Right ventricle myocardium inferior (tissue), 1 donor: ENCODE data around the gene ASXL1. TPM values are rescaled to one million over a fixed set of nuclear protein-coding genes. Genes with fewer than 3 reads are reported as not detected.

Experiments
- ATAC-seq: fragments of 200-7000 bp; cut with Tn5 transposase; one replicate; pipeline ENCODE4 v1.9.1; 2020; ENCODE audit warnings: mild to moderate bottlenecking, moderate library complexity
- DNase-seq: peaks from one replicate; pipeline ENCODE4 v3.0.0; 2021; ENCODE audit errors: missing footprints
- intact Hi-C: fragments of 100-400 bp; cut with DNase I; formaldehyde crosslinking; loops from one replicate; pipeline ENCODE4 v1.11.0; 2022
- total RNA-seq: library from RNA; stranded (reverse); fragmentation: NEBNext Ultra II Directional; extraction: Animal tissue kit (Norgen Biotek cat#: 25700); gene quantifications from one replicate; pipeline ENCODE4 v1.2.1, GENCODE V29; 2021
- donor health status: DM: no; HTN: yes; CAD: no; lungs with severe emphysema.

The ASXL1 gene
- total RNA-seq, 1 donor from 2014 or later: 23.1 TPM

DNA sequence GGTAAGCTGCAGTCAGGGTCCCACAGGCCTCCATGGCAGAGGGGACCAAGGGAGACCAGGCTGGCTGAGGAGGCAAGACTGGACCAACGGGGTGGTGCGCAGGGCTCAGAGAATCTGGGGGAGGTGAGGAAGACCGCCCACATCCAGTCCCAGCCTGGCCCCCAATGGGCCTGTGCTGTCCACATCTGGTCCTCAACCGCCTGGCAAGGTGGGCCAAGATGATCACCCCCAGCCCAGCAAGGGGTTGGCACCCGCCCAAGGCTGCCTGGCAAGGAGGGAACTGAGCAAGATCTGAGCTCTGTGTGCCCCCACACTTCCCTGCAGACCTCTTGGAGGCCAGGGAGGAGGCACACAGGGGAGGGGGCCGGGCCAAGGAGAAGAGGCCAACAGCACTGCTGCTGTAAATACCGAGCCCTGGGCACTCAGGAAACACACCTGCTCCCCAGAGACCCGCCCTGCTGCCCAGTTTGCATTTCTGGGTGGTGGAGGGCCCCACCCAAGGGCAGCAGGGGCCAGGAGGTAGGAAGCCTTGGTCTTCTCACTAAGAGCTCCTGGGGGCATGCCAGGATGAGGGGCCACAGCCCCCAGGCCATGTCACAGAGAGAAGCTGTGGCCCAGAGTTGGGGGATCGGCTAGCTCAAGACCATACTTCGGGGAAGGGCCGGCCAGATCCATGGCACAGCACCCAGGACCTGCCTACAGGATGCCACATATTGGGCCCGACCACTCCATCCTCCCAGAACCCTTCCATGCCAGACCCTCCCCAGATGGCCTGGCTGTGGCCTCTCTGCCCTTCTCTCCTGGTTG lies 109.6 kb downstream of the ASXL1 start:
- intact Hi-C loops: no loop called here
- ATAC-seq (no peak), DNase-seq (peak; percentile 60)

DNA sequence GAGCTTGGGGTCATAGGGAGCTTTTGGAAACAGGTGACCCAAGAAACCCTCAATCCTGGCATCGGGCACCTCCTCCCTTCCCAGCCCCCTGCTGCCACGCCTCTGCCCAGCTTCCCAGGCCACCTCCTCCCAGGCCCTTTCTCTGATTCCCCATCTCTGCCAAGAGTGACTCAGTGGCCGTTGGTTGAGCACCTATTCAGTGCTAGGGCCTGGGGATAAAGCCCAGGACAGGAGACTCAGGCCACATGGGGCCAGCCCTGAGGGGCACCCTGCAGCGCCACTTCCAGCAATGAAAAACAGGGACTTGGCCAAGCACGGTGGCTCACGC lies 110.1 kb downstream of the ASXL1 start:
- no peak for ATAC-seq
- no peak for DNase-seq
- intact Hi-C loops: no loop called here

DNA sequence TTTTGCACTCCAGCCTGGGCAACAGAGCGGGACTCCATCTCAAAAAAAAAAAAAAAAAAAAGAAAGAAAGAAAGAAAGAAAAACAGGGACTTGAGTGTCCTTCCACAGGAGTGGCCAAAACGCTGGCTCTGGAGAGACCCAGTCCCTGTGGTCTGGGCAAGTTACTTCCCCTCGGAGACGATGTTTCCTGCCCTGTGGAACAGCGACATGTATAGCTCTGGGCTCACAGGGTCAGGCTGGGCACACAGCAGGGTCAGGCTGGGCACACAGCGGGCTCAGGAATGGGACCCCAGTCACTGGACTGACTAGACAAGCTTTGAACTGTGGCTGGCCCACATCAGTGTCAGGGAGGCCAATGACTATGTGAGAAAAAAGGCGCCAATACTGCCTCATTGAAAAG lies 110.7 kb downstream of the ASXL1 start:
- intact Hi-C loops: no loop called here
- DNase-seq (peak; percentile 14), ATAC-seq (no peak)

DNA sequence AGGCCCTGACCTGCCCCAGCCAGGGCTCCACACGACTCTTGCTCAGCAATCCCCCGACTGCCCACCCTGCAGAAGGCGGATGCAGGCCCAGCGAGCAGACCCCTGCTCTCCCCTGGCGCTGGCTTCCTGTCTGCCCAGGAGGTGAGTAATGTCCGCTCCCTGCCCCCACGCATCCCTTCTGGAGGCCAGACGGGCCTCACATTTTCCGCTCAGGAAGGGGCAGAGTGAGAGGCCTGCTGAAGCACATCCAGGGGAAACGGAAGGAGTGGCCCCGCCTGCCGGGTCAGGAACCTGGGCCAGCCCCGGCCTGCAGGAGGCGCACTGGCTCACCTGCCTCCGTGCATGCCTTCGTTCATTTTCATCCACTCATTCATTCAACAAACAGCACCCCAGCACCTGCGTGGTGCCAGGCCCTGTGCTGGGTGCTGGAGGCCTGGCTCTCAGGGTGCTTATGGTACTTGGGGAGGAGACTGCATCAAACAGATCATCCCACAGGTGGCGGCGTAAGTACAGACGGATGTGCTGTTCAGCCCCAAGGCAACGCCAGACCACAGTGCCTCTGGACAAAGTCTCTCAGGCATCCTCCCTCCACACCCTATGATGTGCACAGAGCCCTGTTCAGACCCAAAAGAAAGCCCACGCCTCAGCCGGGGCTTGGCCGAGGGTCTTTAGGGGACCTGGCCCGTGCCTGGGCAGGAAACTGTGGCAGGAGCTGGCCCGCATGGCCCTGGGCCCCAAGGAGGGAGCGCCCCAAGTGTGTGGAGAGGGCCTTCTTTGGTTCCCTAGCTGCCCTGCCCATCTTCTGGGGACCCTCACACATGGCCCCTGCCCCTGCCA lies 112.1 kb downstream of the ASXL1 start:
- DNase-seq (peak; percentile 78), ATAC-seq (no peak)
- intact Hi-C loops: no loop called here

DNA sequence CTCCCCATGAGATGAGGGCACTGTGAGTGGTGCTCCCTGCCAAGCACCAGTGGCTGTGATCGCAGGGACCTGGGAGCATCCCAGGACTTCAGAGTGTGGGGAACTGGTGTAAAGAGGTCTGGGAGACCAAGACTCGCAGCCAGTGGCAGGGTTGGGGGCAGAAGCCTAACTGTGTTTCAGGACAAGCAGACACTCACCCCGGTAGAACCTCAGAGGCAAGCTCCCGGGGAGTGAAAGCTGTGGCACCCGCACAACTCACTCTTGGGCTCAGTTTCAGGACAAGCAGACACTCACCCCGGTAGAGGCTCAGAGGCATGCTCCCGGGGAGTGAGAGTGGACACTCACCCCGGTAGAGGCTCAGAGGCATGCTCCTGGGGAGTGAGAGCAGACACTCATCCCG lies 112.8 kb downstream of the ASXL1 start:
- DNase-seq (peak; percentile 17), ATAC-seq (no peak)
- intact Hi-C loops: no loop called here

DNA sequence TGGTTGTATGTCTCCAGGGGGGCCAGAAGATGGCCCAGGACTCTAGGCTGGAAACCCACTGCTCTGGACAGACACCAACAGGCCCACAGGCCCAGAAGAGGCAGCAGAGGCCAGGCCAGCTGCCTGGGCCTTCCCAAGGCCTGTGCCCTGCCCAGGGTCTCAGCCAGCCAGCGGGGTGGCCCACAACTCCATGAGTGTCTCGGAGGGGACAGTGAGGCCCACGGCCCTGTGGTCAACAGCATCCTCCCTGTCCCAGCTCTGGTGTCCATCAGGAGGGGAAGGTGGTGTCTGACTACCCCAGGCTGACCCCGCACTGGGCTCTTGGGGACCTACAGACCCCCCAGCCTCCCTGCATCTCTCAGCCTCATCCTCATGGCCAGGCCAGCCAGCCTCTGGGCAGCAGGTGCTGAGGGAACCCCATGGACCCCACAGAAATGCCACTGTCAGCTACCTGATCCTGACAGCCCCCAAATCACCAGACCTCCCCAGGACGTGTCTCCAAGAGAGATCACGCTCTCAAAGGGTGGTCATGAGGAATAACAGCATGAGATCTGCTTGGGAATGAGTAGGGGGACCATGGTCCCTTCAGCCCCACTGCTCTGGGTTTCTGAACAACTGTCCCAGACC lies 114.6 kb downstream of the ASXL1 start:
- ATAC-seq (no peak), DNase-seq (peak; percentile 44)
- intact Hi-C loops: no loop called here

DNA sequence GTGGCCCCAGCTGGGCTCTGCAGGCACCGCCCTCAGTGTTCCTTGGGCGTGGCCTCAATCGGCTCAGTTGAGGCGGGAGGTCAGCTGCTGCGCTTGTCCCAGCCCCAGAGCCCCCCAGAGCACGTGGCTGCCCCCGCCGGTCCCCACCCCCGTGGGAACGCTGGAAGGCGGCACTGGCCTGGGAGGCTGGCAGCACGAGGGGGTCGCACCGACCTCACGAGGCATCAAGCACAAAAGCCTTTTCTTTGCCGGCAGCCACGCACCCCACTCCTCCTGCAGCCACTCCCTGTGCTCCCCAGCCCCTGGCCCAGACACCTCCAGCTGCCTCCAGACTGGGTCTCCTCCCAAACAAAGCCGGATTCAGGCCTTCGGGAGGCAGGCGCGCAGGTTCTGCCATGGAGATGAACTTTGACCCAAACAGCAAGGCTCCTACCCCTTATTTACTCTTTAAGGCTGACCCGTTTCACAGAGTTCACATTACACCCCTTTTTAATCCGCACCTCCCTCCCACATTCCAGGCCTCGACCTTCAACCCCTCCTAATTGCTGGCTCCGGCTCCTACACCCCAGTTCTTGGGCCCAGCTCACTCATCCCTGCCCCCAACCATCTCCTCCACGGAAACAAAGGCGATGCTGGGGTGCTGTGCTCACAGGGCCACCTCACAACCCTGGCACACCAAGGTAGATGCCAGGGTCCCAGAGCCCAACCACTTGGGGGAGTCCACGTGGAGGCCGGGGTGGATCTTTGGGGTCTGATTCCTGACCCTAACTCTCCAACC lies 115.3 kb downstream of the ASXL1 start:
- intact Hi-C loops: no loop called here
- ATAC-seq: no peak

DNA sequence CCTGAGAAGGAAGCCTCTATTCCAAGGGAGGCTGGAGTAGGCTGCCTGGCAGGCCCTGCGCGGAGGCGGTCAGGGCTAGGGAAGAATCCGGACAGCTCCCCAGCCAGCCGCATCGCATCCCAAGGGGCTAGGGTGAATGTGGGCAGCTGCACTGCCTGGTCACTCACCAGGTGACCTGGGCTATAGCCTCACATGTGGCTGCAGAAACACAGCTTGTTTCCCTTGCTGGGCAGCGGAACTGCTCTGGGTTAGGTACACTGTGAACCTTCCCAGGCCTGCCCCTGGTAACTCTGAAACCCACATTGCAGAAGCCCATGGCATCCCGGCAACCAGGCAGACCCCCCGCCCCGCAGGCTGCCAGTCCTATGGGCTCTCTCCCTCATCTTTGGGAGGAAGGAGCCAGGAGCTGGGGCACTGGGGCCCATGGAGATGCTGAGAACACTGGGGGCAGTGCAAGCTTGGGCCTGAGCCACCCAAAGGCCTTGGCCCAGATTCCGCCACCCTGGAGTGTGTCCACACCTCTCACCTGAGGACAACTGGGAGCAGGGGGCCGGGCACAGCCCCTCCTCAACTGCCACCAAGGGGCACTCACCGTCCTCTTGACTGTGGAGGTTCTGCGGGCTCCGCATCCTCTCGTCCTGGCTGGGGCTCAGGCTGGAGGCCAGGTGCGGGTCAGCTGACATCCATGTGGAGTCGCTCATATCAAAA lies 116.0 kb downstream of the ASXL1 start:
- ATAC-seq: no peak
- peak; percentile 68 for DNase-seq
- intact Hi-C loops: no loop called here

More for the DNA sequence above, 115.3 kb downstream of the ASXL1 start:
- DNase-seq: peak; percentile 15

DNA sequence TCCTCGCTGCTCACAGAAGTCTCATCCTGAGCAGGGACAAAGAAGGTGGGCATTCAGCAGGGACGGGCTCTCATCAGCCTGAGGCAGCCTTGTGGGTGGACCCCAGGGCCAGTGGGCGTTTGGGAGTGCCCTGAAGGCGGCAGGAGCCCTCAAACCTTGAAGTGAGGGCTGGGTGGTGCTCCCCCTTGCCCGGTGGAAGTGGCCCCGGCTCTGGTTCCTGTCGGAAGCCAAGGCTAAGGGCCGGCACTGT lies 116.5 kb downstream of the ASXL1 start:
- intact Hi-C loops: no loop called here
- ATAC-seq (no peak), DNase-seq (no peak)

DNA sequence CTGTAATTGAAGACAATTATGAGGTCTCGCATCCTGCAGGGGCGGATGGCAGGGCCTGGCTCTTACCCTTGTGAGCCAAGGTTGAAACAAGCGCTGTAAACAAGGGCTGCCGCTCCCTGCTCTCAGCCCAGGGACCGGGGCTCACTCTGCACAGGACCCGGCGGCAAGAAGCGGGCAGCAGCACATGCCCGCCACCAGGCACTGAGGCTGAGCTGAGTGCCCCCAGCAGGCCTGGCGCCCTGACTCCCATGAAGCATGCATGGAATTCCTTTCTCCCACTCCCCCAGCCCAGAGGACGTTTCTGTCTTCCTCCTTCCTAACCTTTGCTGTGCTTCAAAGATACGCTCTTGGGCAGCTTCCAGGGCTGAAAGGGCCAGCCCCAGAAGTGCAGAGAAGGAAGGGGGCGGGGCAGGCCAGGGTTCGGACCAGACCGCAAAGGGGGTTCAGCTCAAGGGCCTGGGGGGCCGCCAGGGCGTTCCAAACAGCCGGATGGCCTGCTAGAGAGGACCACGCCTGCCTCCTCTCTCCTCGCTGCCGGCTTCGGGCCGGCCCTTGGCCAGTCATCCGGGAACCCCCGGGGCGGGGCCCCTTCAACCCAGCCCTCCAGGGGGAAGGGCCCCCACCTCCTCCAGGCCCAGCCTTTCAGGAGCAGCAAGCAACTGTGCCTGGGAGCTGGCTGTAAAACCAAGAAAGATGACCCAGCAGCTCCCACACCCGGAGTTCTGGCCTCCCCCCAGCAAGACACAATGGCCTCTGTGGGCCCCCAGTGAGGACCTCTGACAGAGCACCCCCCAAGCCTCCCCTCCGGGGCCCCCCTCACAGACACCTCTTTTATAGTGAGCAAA lies 117.1 kb downstream of the ASXL1 start:
- intact Hi-C loops: no loop called here
- ATAC-seq (peak; percentile 94), DNase-seq (peak; percentile 94)

DNA sequence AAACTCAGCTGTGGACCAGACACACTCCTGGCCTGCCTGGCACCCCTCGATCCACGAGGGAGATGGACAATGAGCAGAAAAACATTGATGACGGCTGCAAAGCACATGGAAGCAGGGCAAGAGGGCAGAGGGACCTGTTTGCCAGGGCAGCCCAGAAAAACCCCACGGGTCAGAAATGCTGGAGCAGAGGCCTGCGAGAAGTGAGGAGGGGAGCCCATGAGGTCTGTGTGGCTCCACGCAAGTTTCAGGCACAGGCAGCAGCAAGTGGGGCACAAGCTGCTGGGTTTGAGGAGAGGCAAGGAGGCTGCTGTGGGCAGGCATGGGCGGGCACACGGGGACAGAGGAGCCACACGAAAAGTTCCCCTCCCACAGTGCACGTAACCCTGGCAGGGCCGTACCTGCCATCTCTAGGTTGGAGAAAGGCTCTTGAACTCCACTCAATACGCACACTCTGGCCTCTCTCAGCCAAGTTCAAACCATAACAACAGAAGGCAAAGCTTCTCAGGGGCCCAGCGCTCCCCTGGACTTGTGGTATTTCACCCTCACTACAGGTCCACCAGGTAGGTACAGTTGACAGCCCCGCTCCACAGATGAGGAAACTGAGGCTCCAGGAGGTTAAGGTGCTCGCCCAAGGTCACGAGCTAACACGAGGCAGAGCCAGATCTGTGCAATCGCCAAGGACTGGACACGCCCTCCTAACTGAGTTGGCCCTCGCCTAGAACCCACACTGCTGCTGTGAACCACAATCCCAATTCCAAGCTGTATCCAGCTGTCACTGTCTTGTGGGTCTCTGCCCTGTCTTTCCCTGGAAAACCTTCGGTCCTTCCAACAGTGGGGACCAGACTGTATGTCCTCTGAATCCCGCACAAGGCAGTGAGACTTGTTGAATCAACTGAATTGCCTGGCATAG lies 118.8 kb downstream of the ASXL1 start:
- intact Hi-C loops: no loop called here
- DNase-seq (peak; percentile 42), ATAC-seq (no peak)

DNA sequence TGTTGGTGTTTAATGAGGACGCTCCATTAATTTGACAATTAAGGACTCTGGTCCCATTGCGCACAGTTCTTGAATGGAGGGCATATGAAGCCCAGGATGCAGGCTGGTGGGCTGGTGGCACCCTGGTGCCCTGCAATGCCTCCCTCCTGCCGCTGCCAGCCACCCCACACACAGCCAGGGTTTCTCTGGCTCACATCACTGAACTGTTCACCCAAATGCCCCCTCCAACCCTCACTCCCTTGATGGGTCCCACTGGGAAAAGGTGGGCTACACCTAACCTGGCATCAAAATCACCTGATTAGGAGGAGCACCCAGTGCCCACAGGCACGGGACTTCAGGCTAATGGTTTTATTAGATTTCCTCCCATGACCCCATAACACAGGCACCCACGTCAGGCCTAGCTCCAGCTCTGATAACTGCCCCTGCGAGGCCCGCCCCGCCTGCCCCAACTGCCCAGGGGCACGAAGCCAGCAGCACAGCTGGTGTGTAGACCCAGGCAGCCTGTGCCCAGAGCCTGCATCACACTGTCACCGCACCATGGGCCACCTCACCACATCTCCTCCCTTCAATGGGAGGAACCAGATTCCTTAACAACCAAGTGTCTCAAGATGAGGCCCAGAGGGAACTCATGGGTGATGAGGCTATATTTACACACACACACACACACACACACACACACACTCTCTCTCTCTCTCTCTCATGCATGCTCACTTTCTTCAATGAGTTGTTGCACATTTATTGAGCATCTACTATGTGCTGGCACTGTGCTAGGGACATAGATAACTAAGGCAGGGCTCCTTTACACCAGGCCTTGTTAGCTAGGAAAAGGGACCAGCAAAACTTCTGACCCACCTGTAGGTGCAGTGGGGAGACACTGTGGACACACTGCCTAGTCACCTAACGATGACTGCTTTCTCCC lies 119.7 kb downstream of the ASXL1 start:
- no peak for ATAC-seq
- intact Hi-C loops: no loop called here
- peak; percentile 47 for DNase-seq

DNA sequence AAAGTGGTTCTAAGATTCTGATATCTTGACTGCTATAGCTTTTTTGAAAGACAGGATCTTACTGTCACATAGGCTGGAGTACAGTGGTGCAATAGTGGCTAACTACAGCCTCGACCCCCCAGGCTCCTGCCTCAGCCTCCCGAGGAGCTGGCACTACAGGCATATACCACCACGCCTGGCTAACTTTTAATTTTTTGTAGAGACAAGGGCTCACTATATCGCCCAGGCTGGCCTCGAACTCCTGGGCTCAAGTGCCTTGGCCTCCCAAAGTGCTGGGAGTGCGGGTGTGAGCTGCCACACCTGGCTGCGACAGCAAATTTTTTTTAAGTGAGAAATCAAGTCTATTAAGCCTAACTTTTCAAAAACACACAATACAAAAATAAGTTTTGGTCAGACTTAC lies 120.4 kb downstream of the ASXL1 start:
- intact Hi-C loops: no loop called here
- DNase-seq (peak; percentile 27), ATAC-seq (no peak)

DNA sequence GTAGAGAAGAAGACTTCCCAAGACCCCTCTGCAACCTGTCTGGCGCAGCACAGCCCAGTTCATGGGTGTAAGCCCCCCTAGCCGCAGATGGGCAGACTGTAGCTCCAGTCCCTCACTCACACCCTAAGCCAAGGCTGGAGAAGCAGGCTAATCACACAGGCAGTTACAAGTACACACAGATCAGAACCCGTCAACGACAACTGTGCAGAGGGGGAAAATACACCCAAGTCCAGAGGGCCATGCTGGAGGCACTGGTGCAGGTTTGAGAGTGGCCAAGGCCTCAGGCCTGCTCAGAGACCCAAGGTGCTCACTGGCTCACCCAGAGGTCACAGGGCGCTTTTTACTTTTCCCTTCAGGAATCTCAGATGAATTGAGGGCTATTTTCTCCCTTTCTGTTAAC lies 120.9 kb downstream of the ASXL1 start:
- ATAC-seq: no peak

DNA sequence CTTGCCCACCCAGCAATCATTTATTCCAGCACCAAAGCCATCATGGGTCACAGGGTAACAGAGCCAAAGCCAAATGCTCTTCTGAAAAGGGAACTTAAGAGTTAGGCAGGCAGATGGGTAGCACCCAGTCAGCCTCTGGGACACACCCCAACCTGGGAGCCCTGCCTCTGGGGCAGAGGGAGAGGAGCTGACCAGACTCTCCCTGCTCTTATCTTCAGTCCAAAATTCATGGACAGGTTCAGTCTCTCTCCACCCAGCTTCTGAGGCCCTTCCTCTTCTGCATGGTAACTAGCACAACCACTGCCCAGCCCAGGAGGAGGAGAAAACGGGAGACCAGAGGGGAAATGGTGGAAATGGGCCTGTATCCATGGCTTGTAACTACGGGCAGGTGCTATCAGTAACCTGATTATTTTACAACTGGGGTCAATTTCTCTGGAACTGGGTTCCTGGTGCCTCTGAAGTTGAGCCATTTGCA lies 121.6 kb downstream of the ASXL1 start:
- ATAC-seq (no peak), DNase-seq (peak; percentile 14)
- intact Hi-C loops: loop anchor here (5.0 kb wide), 1 partner anchor 142 kb away; no protein-coding TSS in a partner anchor

More for the DNA sequence above, 120.9 kb downstream of the ASXL1 start:
- DNase-seq: no peak
- intact Hi-C loops: no loop called here
